ENCODE measurements around the gene RPL12. TPM values are rescaled to one million over a fixed set of nuclear protein-coding genes. Genes with fewer than 3 reads are reported as not detected.

RPL12 gene
- total and polyA plus RNA-seq, 2 donors (not counting 1 experiment from before 2014, with no cell fraction given): 1,334 to 3,459 TPM

DNA sequence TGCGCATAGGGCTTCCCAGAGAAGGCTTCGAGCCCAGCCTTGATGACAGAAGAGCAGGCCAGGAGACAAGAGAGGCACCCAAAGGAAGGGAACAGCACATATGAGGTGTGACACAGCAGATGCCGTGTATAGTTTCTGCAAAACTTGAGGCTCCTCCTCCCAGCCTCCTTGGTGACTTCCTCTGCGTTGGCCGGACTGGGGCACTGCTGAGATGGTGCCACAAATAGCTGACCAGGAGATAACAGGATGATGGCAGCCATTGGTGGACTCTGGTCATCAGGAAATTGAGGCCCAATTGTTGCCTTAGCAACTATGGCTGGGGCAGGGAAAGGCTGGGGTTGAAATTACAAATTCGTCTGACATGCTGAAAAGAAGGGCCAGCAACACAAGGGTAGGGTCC lies 31.9 kb downstream of the RPL12 start:
- ATAC-seq (ENCODE audit: low read depth) (no peak), DNase-seq (no peak)
- H3K36me3 ChIP-seq (replicated peaks in 1 of 2; ENCODE audit: control extremely low read depth in 1 of 2, control insufficient read depth in 1 of 2, extremely low read depth in 1 of 2, insufficient read depth in 2 of 2, low read length in 1 of 2): no peaks in the 10 kb centered on the region
- no peak overlapping the region for H3K27ac ChIP-seq (ENCODE audit: low read length in 2 of 2)
- H2AFZ ChIP-seq (ENCODE audit: insufficient read depth, low read depth, low read length, poor library complexity, severe bottlenecking): no peak overlapping the region
- H3K79me2 ChIP-seq (ENCODE audit: control insufficient read depth, insufficient read depth, low read length): peaks cover 23% of the 10 kb centered on the region
- no peaks in the 10 kb centered on the region for H4K20me1 ChIP-seq (ENCODE audit: control insufficient read depth, insufficient read depth, low read length, poor library complexity, severe bottlenecking)
- Mint-ChIP-seq H3K27me3 (no peaks in the 10 kb centered on the region), H3K4me1 (peaks cover 19% of the 10 kb centered on the region), H3K4me3 (no peak overlapping the region), H3K9me3 (ENCODE audit: insufficient read depth) (no peaks in the 10 kb centered on the region), H3K27ac (no peak overlapping the region)
- WGBS (ENCODE audit: insufficient coverage): no CpG with 5 or more reads among the region's 6 CpGs
- H3K27me3 ChIP-seq (replicated peaks in 1 of 4; ENCODE audit: control extremely low read depth in 1 of 4, control insufficient read depth in 3 of 4, insufficient read depth in 4 of 4, low read length in 3 of 4): no peaks in the 10 kb centered on the region
- POLR2A ChIA-PET: no interaction called here
- peaks cover 12 to 17% of the 10 kb centered on the region in 2 donors for H3K4me1 ChIP-seq (ENCODE audit: control insufficient read depth in 2 of 2, insufficient read depth in 2 of 2, low read length in 2 of 2)
- CTCF ChIA-PET: interaction anchor here (1.5 kb wide), 1 partner anchor 22 kb away, joined by 7 read pairs; the partner anchor contains the start of gene SLC2A8
- peak overlapping the region; percentile 25 for H3K9ac ChIP-seq (ENCODE audit: low read length)
- no peak for TF ChIP-seq EZH2 (IDR thresholded peaks at IDR 0.05; ENCODE audit: borderline replicate concordance, insufficient read depth, low read depth, low read length, poor library complexity, severe bottlenecking)
- TF ChIP-seq, protein P1, sequence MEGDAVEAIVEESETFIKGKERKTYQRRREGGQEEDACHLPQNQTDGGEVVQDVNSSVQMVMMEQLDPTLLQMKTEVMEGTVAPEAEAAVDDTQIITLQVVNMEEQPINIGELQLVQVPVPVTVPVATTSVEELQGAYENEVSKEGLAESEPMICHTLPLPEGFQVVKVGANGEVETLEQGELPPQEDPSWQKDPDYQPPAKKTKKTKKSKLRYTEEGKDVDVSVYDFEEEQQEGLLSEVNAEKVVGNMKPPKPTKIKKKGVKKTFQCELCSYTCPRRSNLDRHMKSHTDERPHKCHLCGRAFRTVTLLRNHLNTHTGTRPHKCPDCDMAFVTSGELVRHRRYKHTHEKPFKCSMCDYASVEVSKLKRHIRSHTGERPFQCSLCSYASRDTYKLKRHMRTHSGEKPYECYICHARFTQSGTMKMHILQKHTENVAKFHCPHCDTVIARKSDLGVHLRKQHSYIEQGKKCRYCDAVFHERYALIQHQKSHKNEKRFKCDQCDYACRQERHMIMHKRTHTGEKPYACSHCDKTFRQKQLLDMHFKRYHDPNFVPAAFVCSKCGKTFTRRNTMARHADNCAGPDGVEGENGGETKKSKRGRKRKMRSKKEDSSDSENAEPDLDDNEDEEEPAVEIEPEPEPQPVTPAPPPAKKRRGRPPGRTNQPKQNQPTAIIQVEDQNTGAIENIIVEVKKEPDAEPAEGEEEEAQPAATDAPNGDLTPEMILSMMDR (IDR thresholded peaks at IDR 0.05): no peak
- H3K9me3 ChIP-seq (ENCODE audit: control extremely low read depth in 1 of 3, control insufficient read depth in 2 of 3, insufficient read depth in 1 of 3, low read length in 2 of 3): no peaks in the 10 kb centered on the region
- H3K4me2 ChIP-seq (replicated peaks; ENCODE audit: low read depth, low read length, poor library complexity, severe bottlenecking): peak overlapping the region; percentile 20
- intact Hi-C loops (cut with micrococcal nuclease): no loop called here
- peak overlapping the region in 3 of 5 experiments; percentile 18 to 41 (median 31) for H3K4me3 ChIP-seq (ENCODE audit: control extremely low read depth in 1 of 5, extremely low read depth in 1 of 5, insufficient read depth in 1 of 5, low read depth in 2 of 5, low read length in 4 of 5)

DNA sequence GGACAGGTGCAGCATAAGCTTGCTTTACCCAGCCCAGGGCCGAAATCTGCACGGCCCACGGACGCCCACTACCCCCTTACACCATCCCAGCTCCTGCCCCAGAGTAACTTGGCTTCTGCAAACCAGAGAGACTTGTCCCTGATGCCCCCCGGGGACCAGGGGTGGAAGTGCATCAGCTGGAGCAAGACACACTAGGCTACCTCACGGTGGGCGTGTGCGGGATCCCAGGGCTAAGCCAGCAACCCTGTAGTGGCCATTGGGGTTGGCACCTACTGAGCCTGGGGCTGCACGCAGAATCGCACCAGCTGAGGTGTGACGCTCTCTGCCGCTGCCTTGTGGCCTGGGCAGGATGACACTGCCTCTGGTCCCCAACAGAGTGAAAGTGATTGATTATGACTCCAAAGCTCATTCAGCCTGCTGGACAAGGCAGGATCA lies 33.2 kb downstream of the RPL12 start:
- no peaks in the 10 kb centered on the region for H3K9me3 ChIP-seq (ENCODE audit: control extremely low read depth in 1 of 3, control insufficient read depth in 2 of 3, insufficient read depth in 1 of 3, low read length in 2 of 3)
- H3K4me3 ChIP-seq (ENCODE audit: control extremely low read depth in 1 of 5, extremely low read depth in 1 of 5, insufficient read depth in 1 of 5, low read depth in 2 of 5, low read length in 4 of 5): no peak overlapping the region
- WGBS (ENCODE audit: insufficient coverage): 76% methylated on average over 12 of the region's 12 CpGs
- H2AFZ ChIP-seq (ENCODE audit: insufficient read depth, low read depth, low read length, poor library complexity, severe bottlenecking): no peak overlapping the region
- TF ChIP-seq, protein P1 (IDR thresholded peaks at IDR 0.05): peak; percentile 22
- TF ChIP-seq EZH2 (IDR thresholded peaks at IDR 0.05; ENCODE audit: borderline replicate concordance, insufficient read depth, low read depth, low read length, poor library complexity, severe bottlenecking): no peak
- POLR2A ChIA-PET: interaction anchor here (0.7 kb wide), 1 partner anchor 9 kb away, joined by 3 read pairs; no protein-coding TSS in a partner anchor
- peak overlapping the region; percentile 15 for H3K4me3 Mint-ChIP-seq
- H3K27ac Mint-ChIP-seq: no peak overlapping the region
- H3K79me2 ChIP-seq (ENCODE audit: control insufficient read depth, insufficient read depth, low read length): peaks cover 13% of the 10 kb centered on the region
- no peaks in the 10 kb centered on the region for H3K9me3 Mint-ChIP-seq (ENCODE audit: insufficient read depth)
- H3K27me3 ChIP-seq (replicated peaks in 1 of 4; ENCODE audit: control extremely low read depth in 1 of 4, control insufficient read depth in 3 of 4, insufficient read depth in 4 of 4, low read length in 3 of 4): no peaks in the 10 kb centered on the region
- no peaks in the 10 kb centered on the region for H3K36me3 ChIP-seq (replicated peaks in 1 of 2; ENCODE audit: control extremely low read depth in 1 of 2, control insufficient read depth in 1 of 2, extremely low read depth in 1 of 2, insufficient read depth in 2 of 2, low read length in 1 of 2)
- no peak for ATAC-seq (ENCODE audit: low read depth)
- H3K27ac ChIP-seq (ENCODE audit: low read length in 2 of 2): no peak overlapping the region
- DNase-seq: peak; percentile 43
- H4K20me1 ChIP-seq (ENCODE audit: control insufficient read depth, insufficient read depth, low read length, poor library complexity, severe bottlenecking): no peaks in the 10 kb centered on the region
- no peak overlapping the region for H3K9ac ChIP-seq (ENCODE audit: low read length)
- H3K27me3 Mint-ChIP-seq: no peaks in the 10 kb centered on the region
- intact Hi-C loops (cut with micrococcal nuclease): no loop called here
- peaks cover 6 to 10% of the 10 kb centered on the region in 2 donors for H3K4me1 ChIP-seq (ENCODE audit: control insufficient read depth in 2 of 2, insufficient read depth in 2 of 2, low read length in 2 of 2)
- no peak overlapping the region for H3K4me2 ChIP-seq (replicated peaks; ENCODE audit: low read depth, low read length, poor library complexity, severe bottlenecking)
- CTCF ChIA-PET: interaction anchor here (1.1 to 1.5 kb wide), 2 partner anchors 21 to 203 kb away, joined by 7 to 8 read pairs; partner anchors contain the start of gene SLC2A8
- H3K4me1 Mint-ChIP-seq: peaks cover 8% of the 10 kb centered on the region
